ENCODE results near the gene ACOXL. TPM values are rescaled to one million over a fixed set of nuclear protein-coding genes. Genes with fewer than 3 reads are reported as not detected.

The ACOXL gene
- total and polyA plus RNA-seq, 2 donors (not counting 3 experiments of a cell fraction or from before 2014, with no cell fraction given): not detected

- BruUV-seq (replicated peaks): no TSS peak
- Histone ChIP-seq H3K9ac (replicated peaks; ENCODE audit: extremely low read depth, insufficient read depth, low read length) (no peak overlapping the region), H3K27ac (ENCODE audit: insufficient read depth, low read depth, low read length) (no peak overlapping the region), H3K9me1 (replicated peaks; ENCODE audit: control insufficient read depth, extremely low read depth, insufficient read depth, low read length) (no peaks in the 10 kb centered on the region), H3K4me1 (ENCODE audit: control insufficient read depth, extremely low read depth, insufficient read depth, low read length) (no peaks in the 10 kb centered on the region), H3K27me3 (ENCODE audit: control insufficient read depth in 2 of 2, insufficient read depth in 2 of 2, low read length in 2 of 2) (peaks cover 8 to 22% of the 10 kb centered on the region in 2 experiments), H4K20me1 (replicated peaks; ENCODE audit: control insufficient read depth, extremely low read depth, insufficient read depth, low read length) (no peaks in the 10 kb centered on the region), H3K9me3 (replicated peaks; ENCODE audit: control insufficient read depth, insufficient read depth, low read length) (no peaks in the 10 kb centered on the region), H3K36me3 (ENCODE audit: control insufficient read depth in 2 of 2, extremely low read depth in 1 of 2, insufficient read depth in 2 of 2, low read length in 2 of 2) (no peaks in the 10 kb centered on the region), H3K4me2 (ENCODE audit: insufficient read depth, low read length) (no peak overlapping the region), H3K4me3 (replicated peaks in 1 of 3; ENCODE audit: insufficient read depth in 1 of 3, low read depth in 1 of 3, low read length in 3 of 3) (no peak overlapping the region), H2AFZ (ENCODE audit: low read depth, low read length) (no peak overlapping the region), H3K79me2 (ENCODE audit: control insufficient read depth, insufficient read depth, low read length) (no peaks in the 10 kb centered on the region)
- CTCF ChIA-PET: no interaction called here
- POLR2A ChIA-PET: no interaction called here
- TF ChIP-seq, protein P1, sequence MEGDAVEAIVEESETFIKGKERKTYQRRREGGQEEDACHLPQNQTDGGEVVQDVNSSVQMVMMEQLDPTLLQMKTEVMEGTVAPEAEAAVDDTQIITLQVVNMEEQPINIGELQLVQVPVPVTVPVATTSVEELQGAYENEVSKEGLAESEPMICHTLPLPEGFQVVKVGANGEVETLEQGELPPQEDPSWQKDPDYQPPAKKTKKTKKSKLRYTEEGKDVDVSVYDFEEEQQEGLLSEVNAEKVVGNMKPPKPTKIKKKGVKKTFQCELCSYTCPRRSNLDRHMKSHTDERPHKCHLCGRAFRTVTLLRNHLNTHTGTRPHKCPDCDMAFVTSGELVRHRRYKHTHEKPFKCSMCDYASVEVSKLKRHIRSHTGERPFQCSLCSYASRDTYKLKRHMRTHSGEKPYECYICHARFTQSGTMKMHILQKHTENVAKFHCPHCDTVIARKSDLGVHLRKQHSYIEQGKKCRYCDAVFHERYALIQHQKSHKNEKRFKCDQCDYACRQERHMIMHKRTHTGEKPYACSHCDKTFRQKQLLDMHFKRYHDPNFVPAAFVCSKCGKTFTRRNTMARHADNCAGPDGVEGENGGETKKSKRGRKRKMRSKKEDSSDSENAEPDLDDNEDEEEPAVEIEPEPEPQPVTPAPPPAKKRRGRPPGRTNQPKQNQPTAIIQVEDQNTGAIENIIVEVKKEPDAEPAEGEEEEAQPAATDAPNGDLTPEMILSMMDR (IDR thresholded peaks at IDR 0.05; ENCODE audit: extremely low read depth in 1 of 2, insufficient read depth in 1 of 2, low read depth in 1 of 2, low read length in 2 of 2): no peak
- TF ChIP-seq GATA2 (IDR thresholded peaks at IDR 0.05; ENCODE audit: insufficient read depth, insufficient read length, low read depth, low read length) (no peak), MAX (IDR thresholded peaks at IDR 0.05; ENCODE audit: insufficient read depth, insufficient read length) (no peak), JUN (IDR thresholded peaks at IDR 0.05; ENCODE audit: borderline replicate concordance, insufficient read depth, insufficient read length, low read depth) (no peak)
- dilution Hi-C loops (cut with MboI; ENCODE audit: extremely low pct_ligation_motif_present, low sequenced_read_pairs): no loop called here
- no peak for DNase-seq (ENCODE audit: low read depth, low spot score)
- no peak for FAIRE-seq
- intact Hi-C loops (cut with micrococcal nuclease): no loop called here
Observed at GRCh38 chr2:111058264-111058663, 325.9 kb downstream of the ACOXL start.

GRCh38 chr2:111061191-111061590, 328.8 kb downstream of the ACOXL start:
- H3K27me3 ChIP-seq (ENCODE audit: control insufficient read depth in 2 of 2, insufficient read depth in 2 of 2, low read length in 2 of 2): peaks cover 0 to 13% of the 10 kb centered on the region in 2 experiments
- CTCF ChIA-PET: no interaction called here

More at GRCh38 chr2:111061191-111061590, 328.8 kb downstream of the ACOXL start:
- H3K4me3 ChIP-seq (replicated peaks in 1 of 3; ENCODE audit: insufficient read depth in 1 of 3, low read depth in 1 of 3, low read length in 3 of 3): no peak overlapping the region
- no peak for FAIRE-seq
- H3K27ac ChIP-seq (ENCODE audit: insufficient read depth, low read depth, low read length): no peak overlapping the region
- no peaks in the 10 kb centered on the region for H3K9me1 ChIP-seq (replicated peaks; ENCODE audit: control insufficient read depth, extremely low read depth, insufficient read depth, low read length)
- no TSS peak for BruUV-seq (replicated peaks)
- POLR2A ChIA-PET: no interaction called here
- dilution Hi-C loops (cut with MboI; ENCODE audit: extremely low pct_ligation_motif_present, low sequenced_read_pairs) (no loop called here), intact Hi-C loops (cut with micrococcal nuclease) (no loop called here)
- no peak overlapping the region for H3K4me2 ChIP-seq (ENCODE audit: insufficient read depth, low read length)
- no peaks in the 10 kb centered on the region for H3K9me3 ChIP-seq (replicated peaks; ENCODE audit: control insufficient read depth, insufficient read depth, low read length)
- no peak for DNase-seq (ENCODE audit: low read depth, low spot score)
- H3K4me1 ChIP-seq (ENCODE audit: control insufficient read depth, extremely low read depth, insufficient read depth, low read length): no peaks in the 10 kb centered on the region
- H3K9ac ChIP-seq (replicated peaks; ENCODE audit: extremely low read depth, insufficient read depth, low read length): no peak overlapping the region
- H3K36me3 ChIP-seq (ENCODE audit: control insufficient read depth in 2 of 2, extremely low read depth in 1 of 2, insufficient read depth in 2 of 2, low read length in 2 of 2): no peaks in the 10 kb centered on the region
- H4K20me1 ChIP-seq (replicated peaks; ENCODE audit: control insufficient read depth, extremely low read depth, insufficient read depth, low read length): no peaks in the 10 kb centered on the region
- TF ChIP-seq, protein P1 (IDR thresholded peaks at IDR 0.05; ENCODE audit: extremely low read depth in 1 of 2, insufficient read depth in 1 of 2, low read depth in 1 of 2, low read length in 2 of 2): no peak
- no peak overlapping the region for H2AFZ ChIP-seq (ENCODE audit: low read depth, low read length)
- no peaks in the 10 kb centered on the region for H3K79me2 ChIP-seq (ENCODE audit: control insufficient read depth, insufficient read depth, low read length)
